GM12878 (cell line): ENCODE results near the gene SCMH1. TPM values are rescaled to one million over a fixed set of nuclear protein-coding genes. Genes with fewer than 3 reads are reported as not detected.

Experiments
- ATAC-seq: fragments of 200-7000 bp; cut with Tn5 transposase; 3 replicates; pipeline ENCODE4 v1.9.1; 2020; ENCODE audit warnings: mild to moderate bottlenecking, moderate library complexity
- BruUV-seq: library from RNA; stranded (reverse); fragments of 400-500 nt; replicated peaks from 2 replicates; lab custom pipeline; 2021; lab: Mats Ljungman, UMichigan
- CTCF ChIA-PET: fragments of 300-600 bp; sonication (Branson Sonifier 250); formaldehyde crosslinking; extraction: SDS; loops from one replicate; lab custom pipeline; 2021; ENCODE audit warnings: inconsistent platforms; lab: Yijun Ruan, JAX
- POLR2A ChIA-PET: fragments of 350-600 bp; formaldehyde crosslinking; extraction: SDS; loops from one replicate; lab custom pipeline; 2021; ENCODE audit warnings: inconsistent platforms; lab: Charles Lee
- RAD21 ChIA-PET: fragments of 300-600 bp; sonication (Branson Sonifier 250); formaldehyde crosslinking; loops from one replicate; lab custom pipeline; 2023; ENCODE audit warnings: antibody characterized with exemption; ENCODE audit not compliant: unreplicated experiment; lab: Charles Lee
- SMC1A ChIA-PET: fragments of 300-600 bp; sonication (Branson Sonifier 250); formaldehyde crosslinking; loops from one replicate; lab custom pipeline; 2023; ENCODE audit not compliant: unreplicated experiment, uncharacterized antibody; lab: Charles Lee
- DNase-seq: peaks from one replicate; pipeline ENCODE4 v3.0.0-alpha.2; 2011; ENCODE audit warnings: low read depth, low spot score
- FAIRE-seq: peaks from 3 replicates; lab custom pipeline; 2011; peaks lifted over from hg19 to GRCh38; lab: Jason Lieb, UNC
- H2AFZ ChIP-seq: 2 replicates; pipeline ENCODE4 v1.6.0; 2011; ENCODE audit warnings: low read depth, low read length, control low read depth; ENCODE audit not compliant: control insufficient read depth
- H3K27ac ChIP-seq: 2 replicates; pipeline ENCODE4 v1.5.1; 2011; ENCODE audit warnings: control low read depth; ENCODE audit not compliant: control insufficient read depth, insufficient read depth
- H3K27me3 ChIP-seq, 2 experiments: replicated peaks in 1 of 2; 2 replicates each; pipeline versions ENCODE4 v1.6.0 to v1.6.1; 2011; ENCODE audit warnings: low read length in 1 of 2; ENCODE audit not compliant: control insufficient read depth in 2 of 2, insufficient read depth in 2 of 2
- H3K36me3 ChIP-seq, 2 experiments: 2 replicates each; pipeline ENCODE4 v1.5.1; 2011; ENCODE audit warnings: low read length in 1 of 2; ENCODE audit not compliant: control insufficient read depth in 2 of 2, insufficient read depth in 2 of 2
- H3K4me1 ChIP-seq: 2 replicates; pipeline ENCODE4 v1.6.1; 2011; ENCODE audit warnings: mild to moderate bottlenecking, low read length, moderate library complexity, mixed read lengths; ENCODE audit not compliant: control insufficient read depth, insufficient read depth
- H3K4me2 ChIP-seq: 2 replicates; pipeline ENCODE4 v1.6.0; 2011; ENCODE audit warnings: control low read depth; ENCODE audit not compliant: control insufficient read depth, insufficient read depth
- H3K4me3 ChIP-seq: fragments of 200-600 bp; sonication (generic); 2 replicates; pipeline ENCODE4 v1.5.1; 2016
- H3K79me2 ChIP-seq: 2 replicates; pipeline ENCODE4 v1.6.0; 2011; ENCODE audit warnings: low read length; ENCODE audit not compliant: control insufficient read depth, insufficient read depth
- H3K9ac ChIP-seq: 2 replicates; pipeline ENCODE4 v1.8.0; 2011; ENCODE audit warnings: low read length, control low read depth, mixed read lengths; ENCODE audit not compliant: control insufficient read depth, insufficient read depth
- H3K9me3 ChIP-seq: replicated peaks from 3 replicates; pipeline ENCODE4 v1.5.1; 2011; ENCODE audit warnings: mild to moderate bottlenecking, low read length; ENCODE audit not compliant: control insufficient read depth, insufficient read depth
- H4K20me1 ChIP-seq: 2 replicates; pipeline ENCODE4 v1.6.0; 2011; ENCODE audit not compliant: control insufficient read depth, insufficient read depth
- BACH1 ChIP-seq: fragments of 450-650 bp; IDR thresholded peaks from 2 replicates; pipeline ENCODE4 v1.6.1; 2017; ENCODE audit warnings: mild to moderate bottlenecking, borderline replicate concordance
- CBFB ChIP-seq: IDR thresholded peaks from 2 replicates; pipeline ENCODE4 v1.6.1; 2016; ENCODE audit warnings: antibody characterized with exemption, low read depth
- CEBPB ChIP-seq, 2 experiments: fragments of 150-350 bp in 1 of 2; IDR thresholded peaks; 2 replicates each; pipeline ENCODE4 v1.6.1; 2012 to 2014; ENCODE audit warnings: low read depth in 2 of 2, low read length in 2 of 2, borderline replicate concordance in 1 of 2, inconsistent platforms in 1 of 2
- FOXM1 ChIP-seq: IDR thresholded peaks from 2 replicates; pipeline ENCODE4 v1.6.1; 2012; ENCODE audit warnings: low read depth, mild to moderate bottlenecking, inconsistent platforms, low read length, moderate library complexity
- MTA2 ChIP-seq: fragments of 450-650 bp; IDR thresholded peaks from 2 replicates; pipeline ENCODE4 v1.6.1; 2016; ENCODE audit warnings: low read depth, mild to moderate bottlenecking, moderate library complexity
- MXI1 ChIP-seq: fragments of 150-350 bp; IDR thresholded peaks from 2 replicates; pipeline ENCODE4 v1.6.1; 2011; ENCODE audit warnings: low read depth, mild to moderate bottlenecking, inconsistent platforms, low read length, improper control_type of control experiment
- NFYB ChIP-seq: IDR thresholded peaks from 2 replicates; pipeline ENCODE4 v1.6.1; 2011; ENCODE audit warnings: low read depth, mild to moderate bottlenecking, low read length, improper control_type of control experiment, moderate library complexity; ENCODE audit not compliant: insufficient read depth
- NR2F1 ChIP-seq: fragments of 450-650 bp; conservative IDR thresholded peaks from 2 replicates; pipeline ENCODE4 v1.6.1; 2017; ENCODE audit warnings: mild to moderate bottlenecking
- PBX3 ChIP-seq: IDR thresholded peaks from 2 replicates; pipeline ENCODE4 v1.6.1; 2011; ENCODE audit warnings: mild to moderate bottlenecking, low read depth, low read length, moderate library complexity; ENCODE audit not compliant: insufficient replicate concordance
- RAD51 ChIP-seq: fragments of 450-650 bp; IDR thresholded peaks from 2 replicates; pipeline ENCODE4 v1.6.1; 2016; ENCODE audit warnings: moderate library complexity, mild to moderate bottlenecking, inconsistent platforms
- REST ChIP-seq: IDR thresholded peaks from 2 replicates; pipeline ENCODE4 v1.6.1; 2012; ENCODE audit warnings: mild to moderate bottlenecking, low read depth, low read length
- SREBF2 ChIP-seq: IDR thresholded peaks from 2 replicates; pipeline ENCODE4 v1.6.1; 2012; ENCODE audit warnings: mild to moderate bottlenecking, low read length
- USF2 ChIP-seq: IDR thresholded peaks from 2 replicates; pipeline ENCODE4 v1.6.1; 2011; ENCODE audit warnings: low read depth, low read length, improper control_type of control experiment, borderline replicate concordance
- WRNIP1 ChIP-seq: IDR thresholded peaks from 2 replicates; pipeline ENCODE4 v1.6.1; 2011; ENCODE audit warnings: low read depth, low read length, improper control_type of control experiment, borderline replicate concordance
- ZNF592 ChIP-seq: fragments of 450-650 bp; IDR thresholded peaks from 2 replicates; pipeline ENCODE4 v1.6.1; 2017; ENCODE audit warnings: mild to moderate bottlenecking, moderate library complexity
- ZZZ3 ChIP-seq: IDR thresholded peaks from 2 replicates; pipeline ENCODE4 v1.6.1; 2011; ENCODE audit warnings: low read depth; ENCODE audit not compliant: control insufficient read depth, insufficient read length
- WGBS: methylation state at CpG from one replicate; pipeline ENCODE4 v1.1.6; 2016; ENCODE audit warnings: low lambda C conversion rate; ENCODE audit not compliant: insufficient replicate concordance, insufficient coverage; ENCODE audit errors: missing lambda C conversion rate; 5-methylcytosine and 5-hydroxymethylcytosine counted together
- in situ Hi-C: fragments of 300-500 bp; cut with MboI; formaldehyde crosslinking; loops from 9 replicates; pipeline ENCODE4 v1.14.3; 2018; ENCODE audit warnings: mixed read lengths
- intact Hi-C: fragments of 100-400 bp; cut with micrococcal nuclease; formaldehyde crosslinking; loops from one replicate; pipeline ENCODE4 v1.14.2; 2022; ENCODE audit not compliant: unreplicated experiment
- polyA plus RNA-seq, 11 experiments: library from polyadenylated mRNA; depleted of rRNA in 4 of 11; unstranded in 6 of 11; stranded (reverse) in 5 of 11; fragments of >200 nt; fragmentation: Nextera tagmentation in 4 of 11; fragmentation: Illumina TruSeq in 1 of 11; extraction: Ambion mirVana in 4 of 11; extraction: Trizol in 1 of 11; gene quantifications; 1 replicate in 1 of 11; 2 replicates in 10 of 11; pipeline versions ENCODE4 v1.2.1 to v1.2.3, GENCODE V29; 2011 to 2016; ENCODE audit warnings: inconsistent platforms in 2 of 11, missing spikeins in 2 of 11, low read depth in 1 of 11
- total RNA-seq, 4 experiments: library from RNA; depleted of rRNA in 3 of 4; stranded (reverse); fragments of >200 nt in 3 of 4; fragmentation: Illumina TruSeq in 1 of 4; extraction: Trizol in 1 of 4; gene quantifications; 2 replicates each; pipeline versions ENCODE4 v1.2.1 to v1.2.3, GENCODE V29; 2013 to 2021

SCMH1 gene
- total and polyA plus RNA-seq, 10 of the 15 experiments (the other 5 are each of a cell fraction or from before 2014, with no cell fraction given), result 7.5 to 44.1 (median 27.8) TPM

- no peak overlapping the region for H3K9ac ChIP-seq
- DNase-seq, result no peak
- no peak overlapping the region for H2AFZ ChIP-seq
- CTCF ChIA-PET, result interaction anchor here (0.6 to 1.6 kb wide), 2 partner anchors 12 to 226 kb away, joined by 3 to 5 read pairs; no protein-coding TSS in a partner anchor
- H3K4me2 ChIP-seq, result no peak overlapping the region
- 92% methylated on average over 1 of the region's 1 CpG for WGBS
- intact Hi-C loops (no loop called here), in situ Hi-C loops (no loop called here)
- H3K4me1 ChIP-seq, result peaks cover 4% of the 10 kb centered on the region
- H3K79me2 ChIP-seq, result no peaks in the 10 kb centered on the region
- no peak for FAIRE-seq
- H3K36me3 ChIP-seq, result no peaks in the 10 kb centered on the region; a peak in 1 of 4 replicates
- POLR2A ChIA-PET, result no interaction called here
- H3K9me3 ChIP-seq, result no peaks in the 10 kb centered on the region
- SMC1A ChIA-PET, result no interaction called here
- TF ChIP-seq NFYB, result no peak
- no peak for TF ChIP-seq NR2F1
- TF ChIP-seq RAD51, result no peak
- no peak for TF ChIP-seq MXI1
- no peak for TF ChIP-seq CEBPB (IDR thresholded peaks at IDR 0.05; ENCODE audit: borderline replicate concordance in 1 of 2, low read depth in 2 of 2, low read length in 2 of 2)
- TF ChIP-seq BACH1, result no peak
- no peak for TF ChIP-seq CBFB
- no peak for TF ChIP-seq SREBF2
- no peak for TF ChIP-seq PBX3
- TF ChIP-seq FOXM1, result no peak
- no peak for TF ChIP-seq WRNIP1
- TF ChIP-seq MTA2, result no peak
- no peak for TF ChIP-seq ZNF592
- no peak for TF ChIP-seq USF2
- no peak for TF ChIP-seq ZZZ3
- TF ChIP-seq REST, result no peak
- no peaks in the 10 kb centered on the region for H4K20me1 ChIP-seq
- ATAC-seq, result no peak
- no peaks in the 10 kb centered on the region for H3K27me3 ChIP-seq
- no TSS peak for BruUV-seq
- no peak overlapping the region for H3K27ac ChIP-seq
- H3K4me3 ChIP-seq, result no peak overlapping the region
- RAD21 ChIA-PET, result no interaction called here
Measured at GRCh38 chr1:41101076-41101475, 141.0 kb downstream of the SCMH1 start.
